Measurements from ENCODE around the gene MEIS2.

Gene MEIS2

DNA sequence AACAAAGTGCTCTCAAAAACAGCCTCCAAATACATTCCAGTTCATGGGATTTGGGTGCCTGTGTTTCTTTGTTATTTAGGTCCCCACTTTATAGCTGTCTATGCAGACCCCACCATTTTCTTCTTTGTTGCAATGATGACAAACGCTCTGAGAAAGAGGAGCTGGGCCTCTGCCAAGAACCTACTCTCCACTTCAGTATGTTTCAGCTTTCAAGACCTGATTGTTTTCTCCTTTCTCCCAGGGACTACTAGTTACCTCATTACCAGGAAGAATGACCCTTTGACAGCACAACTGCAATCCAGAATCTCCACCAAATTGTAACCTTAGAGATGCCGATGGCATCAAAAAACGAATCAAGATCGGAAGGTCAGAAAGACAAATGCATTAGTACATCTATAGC, 236.8 kb downstream of the MEIS2 start:
- DNase-seq = no peak

DNA sequence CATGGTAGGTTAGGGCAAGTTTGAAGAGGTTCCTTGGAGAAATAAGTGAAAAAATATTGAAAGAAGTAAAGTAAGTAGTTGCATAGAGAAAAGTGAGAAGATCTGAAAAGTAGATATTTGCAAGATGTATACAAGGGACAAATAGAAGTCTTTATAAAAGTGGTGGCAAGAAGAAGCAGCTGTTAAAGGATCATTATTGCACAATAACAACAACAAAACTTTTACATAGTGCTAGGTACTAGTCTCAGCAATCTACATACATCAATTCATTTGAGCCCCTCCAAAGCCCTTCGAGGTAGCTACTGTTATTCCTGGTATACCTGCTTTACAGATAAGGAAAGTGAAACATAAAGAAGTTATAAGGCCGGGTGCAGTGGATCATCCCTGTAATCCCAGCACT, 239.6 kb downstream of the MEIS2 start:
- no peak for DNase-seq

DNA sequence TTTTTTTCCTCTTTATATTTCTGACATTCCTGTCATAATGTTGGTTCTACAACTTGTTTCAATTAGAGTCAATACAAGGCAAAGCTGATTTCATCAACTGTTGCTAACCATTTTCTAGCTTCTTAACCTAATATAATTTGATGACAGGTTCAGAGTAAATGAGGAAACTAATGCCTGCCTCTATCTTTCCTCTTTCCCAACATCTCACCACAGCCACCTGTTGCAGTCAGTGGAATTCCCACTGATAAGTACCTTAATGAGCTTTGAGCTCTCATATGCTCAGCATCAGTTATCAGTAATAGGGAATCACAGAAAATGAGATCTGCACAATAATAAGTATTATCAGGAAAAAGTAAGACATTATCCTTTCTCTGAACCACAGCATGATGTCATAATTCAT, 241.9 kb downstream of the MEIS2 start:
- no peak for DNase-seq

DNA sequence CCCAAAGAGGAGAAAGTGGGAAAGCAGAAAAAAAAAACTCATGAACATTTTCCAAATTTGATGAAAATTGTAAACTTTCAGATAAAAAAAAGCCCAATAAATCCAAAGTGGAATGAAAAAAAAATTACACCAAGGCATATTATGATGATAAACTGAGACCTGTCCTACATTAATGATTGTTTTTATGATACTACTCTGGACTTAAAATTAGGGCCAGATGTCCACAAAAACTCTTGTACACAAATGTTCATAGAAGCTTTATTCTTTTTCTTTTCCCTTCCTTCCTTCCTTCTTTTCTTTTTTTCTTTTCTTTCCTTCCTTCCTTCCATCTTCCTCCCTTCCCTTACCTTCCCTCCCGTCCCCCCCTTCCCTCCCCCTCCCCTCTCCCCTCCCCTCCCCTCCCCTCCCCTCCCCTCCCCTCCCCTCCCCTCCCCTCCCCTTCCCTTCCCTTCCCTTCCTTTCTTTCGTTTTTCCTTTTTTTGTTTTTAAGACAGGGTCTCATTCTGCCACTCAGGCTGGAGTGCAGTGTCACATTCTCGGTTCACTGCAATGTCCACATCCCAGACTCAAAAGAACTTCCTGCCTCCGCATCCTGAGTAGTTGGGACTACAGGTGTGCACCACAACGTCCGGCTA, 243.9 kb downstream of the MEIS2 start:
- no peak for DNase-seq

DNA sequence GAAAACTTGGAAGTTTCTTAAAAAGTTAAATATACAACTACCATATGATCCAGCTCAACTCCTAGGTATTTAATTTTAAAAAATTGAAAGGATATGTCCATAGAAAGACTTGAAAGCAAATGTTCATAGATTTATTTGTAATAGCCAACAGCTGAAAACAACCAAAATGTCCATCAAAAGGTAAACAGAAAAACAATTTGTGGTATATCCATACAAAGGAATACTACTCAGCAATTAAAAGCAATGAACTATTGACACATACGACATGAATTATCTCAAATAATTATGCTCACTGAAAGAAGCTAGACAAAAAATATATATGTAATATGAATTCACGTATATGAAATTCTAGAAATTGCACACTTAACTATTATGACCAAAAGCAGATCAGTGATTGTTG, 249.5 kb downstream of the MEIS2 start:
- DNase-seq = no peak

DNA sequence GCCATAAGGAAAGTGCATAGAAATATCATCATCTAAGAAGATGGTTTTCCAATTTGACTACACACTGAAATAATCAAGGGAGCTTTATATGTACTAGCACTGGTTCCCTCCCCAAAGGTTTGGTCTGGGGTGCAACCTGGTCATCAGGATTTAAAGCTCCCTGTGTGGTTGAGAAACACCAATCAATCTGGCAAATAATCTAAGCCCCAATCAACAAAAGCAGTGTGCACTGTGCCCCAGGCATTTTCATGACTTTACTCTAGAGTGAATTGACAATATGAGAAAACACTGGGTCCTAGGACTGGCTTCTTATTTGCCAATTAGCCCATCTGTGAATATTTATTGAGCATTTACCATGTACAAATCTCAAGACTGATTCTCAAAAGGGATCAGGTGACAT, 255.1 kb downstream of the MEIS2 start:
- DNase-seq = no peak

DNA sequence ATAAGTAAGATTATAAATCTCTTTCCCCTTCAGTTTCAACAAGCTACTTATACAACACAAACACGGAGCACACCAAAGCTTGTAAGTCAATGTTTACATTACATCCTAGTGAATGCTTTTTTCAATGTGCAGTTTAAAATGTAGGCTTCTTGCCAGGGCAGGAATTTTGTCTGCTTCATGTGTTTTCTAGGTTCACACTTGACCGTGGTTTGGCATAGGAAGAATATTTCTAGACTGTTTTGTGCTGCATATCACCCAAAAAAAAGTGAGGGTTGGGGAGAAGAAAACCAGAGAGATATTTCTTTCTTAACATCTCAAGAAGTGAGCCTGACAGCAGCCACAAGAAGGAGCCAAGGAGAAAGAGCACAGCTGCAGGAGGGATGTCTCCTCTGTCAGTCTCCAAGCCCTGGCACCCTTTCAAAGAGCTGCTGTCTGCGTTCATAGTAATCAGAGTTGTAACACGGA, 255.8 kb downstream of the MEIS2 start:
- DNase-seq = no peak

DNA sequence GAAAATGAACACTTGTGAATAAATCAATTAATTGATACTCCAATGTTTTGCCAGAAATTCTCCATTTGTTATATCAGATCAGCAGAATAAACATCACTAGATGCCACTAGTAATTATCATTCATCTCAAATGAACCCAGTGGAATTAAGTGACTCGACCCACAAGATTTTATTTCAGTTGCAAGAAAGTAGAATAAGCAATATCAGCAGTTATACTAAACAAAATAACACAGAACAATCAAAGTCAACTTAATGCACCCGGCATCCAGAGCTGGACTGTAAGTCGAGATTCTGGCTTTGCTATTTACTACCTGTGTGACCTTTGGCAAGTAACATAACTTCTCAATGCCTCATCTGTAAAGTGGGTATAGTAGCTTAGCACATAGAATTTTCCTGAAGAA, 256.5 kb downstream of the MEIS2 start:
- no peak for DNase-seq

DNA sequence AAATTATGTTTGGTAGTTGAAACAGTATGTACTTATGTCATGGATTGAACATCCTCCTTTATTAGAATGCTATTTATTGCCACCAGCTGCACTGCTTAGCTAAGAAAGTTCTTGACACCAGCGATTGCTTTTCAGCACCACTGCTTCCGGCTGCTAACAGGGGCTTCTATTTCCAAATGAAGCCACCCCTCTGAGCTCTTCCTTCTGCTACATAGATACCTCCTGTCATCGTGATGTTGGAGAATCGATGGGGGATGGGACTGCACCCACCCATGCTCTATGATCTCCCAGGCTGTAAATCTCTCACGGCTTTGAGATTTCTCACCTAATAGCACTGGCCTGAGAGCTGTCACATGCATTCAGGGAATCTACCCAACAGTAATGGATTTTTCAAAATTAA, 259.2 kb downstream of the MEIS2 start:
- no peak for DNase-seq
